HepG2 (cell line): ENCODE results near the gene NUDT1. TPM values are rescaled to one million over a fixed set of nuclear protein-coding genes. Genes with fewer than 3 reads are reported as not detected.

ENCODE experiments used
- ATAC-seq: fragments of 200-7000 bp; cut with Tn5 transposase; 3 replicates; pipeline ENCODE4 v1.9.1; 2020; ENCODE audit warnings: mild to moderate bottlenecking, moderate library complexity
- BruUV-seq: library from RNA; stranded (reverse); fragments of 400-500 nt; replicated peaks from 2 replicates; lab custom pipeline; 2021; lab: Mats Ljungman, UMichigan
- CTCF ChIA-PET: fragments of 300-600 bp; formaldehyde crosslinking; extraction: SDS; loops from one replicate; lab custom pipeline; 2021; ENCODE audit warnings: low total read pairs, inconsistent platforms, low intra/inter-chr PET ratio; lab: Yijun Ruan, JAX
- POLR2A ChIA-PET: fragments of 350-600 bp; sonication (Branson Sonifier 250); formaldehyde crosslinking; loops from one replicate; lab custom pipeline; 2020; ENCODE audit warnings: antibody characterized with exemption, inconsistent platforms; lab: Yijun Ruan, JAX
- DNase-seq: peaks from one replicate; pipeline ENCODE4 v3.0.0-alpha.2; 2015; ENCODE audit warnings: low spot score
- FAIRE-seq: peaks from 3 replicates; lab custom pipeline; 2011; peaks lifted over from hg19 to GRCh38; lab: Jason Lieb, UNC
- H2AFZ ChIP-seq: one replicate; pipeline ENCODE4 v1.6.1; 2011; ENCODE audit warnings: low read length, inconsistent platforms
- H3K27ac ChIP-seq: fragments of 300-600 bp; 3 replicates; pipeline ENCODE4 v1.8.0; 2011; ENCODE audit warnings: mixed run types, mild to moderate bottlenecking, mixed read lengths, low read length, inconsistent platforms; ENCODE audit not compliant: insufficient read depth; ENCODE audit errors: extremely low read length
- H3K27me3 ChIP-seq, 2 experiments: fragments of 200-600 bp in 1 of 2; 2 replicates in 1 of 2; 3 replicates in 1 of 2; pipeline versions ENCODE4 v1.6.0 to v1.8.0; 2011; ENCODE audit warnings: low read length in 2 of 2, mild to moderate bottlenecking in 2 of 2, moderate library complexity in 2 of 2, inconsistent platforms in 1 of 2; ENCODE audit not compliant: insufficient read depth in 2 of 2, control insufficient read depth in 1 of 2
- H3K36me3 ChIP-seq, 2 experiments: fragments of 200-600 bp in 1 of 2; replicated peaks in 1 of 2; 2 replicates in 1 of 2; 3 replicates in 1 of 2; pipeline versions ENCODE4 v1.5.1 to v1.8.0; 2011; ENCODE audit warnings: low read length in 2 of 2, inconsistent platforms in 1 of 2; ENCODE audit not compliant: insufficient read depth in 2 of 2, control insufficient read depth in 1 of 2
- H3K4me1 ChIP-seq: 2 replicates; pipeline ENCODE4 v1.5.1; 2012; ENCODE audit warnings: low read length, inconsistent platforms; ENCODE audit not compliant: insufficient read depth
- H3K4me2 ChIP-seq: 2 replicates; pipeline ENCODE4 v1.6.0; 2011; ENCODE audit warnings: low read depth, low read length, inconsistent platforms
- H3K4me3 ChIP-seq, 3 experiments: fragments of 200-600 bp in 1 of 3; sonication (generic), shearing (Covaris generic) in 1 of 3; replicated peaks in 1 of 3; 2 replicates each; pipeline ENCODE4 v1.5.1; 2011 to 2016; ENCODE audit warnings: low read length in 3 of 3, inconsistent platforms in 2 of 3, low read depth in 2 of 3, mild to moderate bottlenecking in 2 of 3, control low read depth in 1 of 3, mixed read lengths in 1 of 3; ENCODE audit not compliant: insufficient read depth in 1 of 3
- H3K79me2 ChIP-seq: one replicate; pipeline ENCODE4 v1.6.1; 2011; ENCODE audit warnings: low read length, inconsistent platforms; ENCODE audit not compliant: insufficient read depth
- H3K9ac ChIP-seq: 2 replicates; pipeline ENCODE4 v1.6.0; 2011; ENCODE audit warnings: mild to moderate bottlenecking, low read depth, low read length, inconsistent platforms; ENCODE audit not compliant: insufficient read depth
- H3K9me3 ChIP-seq: 2 replicates; pipeline ENCODE4 v1.5.1; 2012; ENCODE audit warnings: mild to moderate bottlenecking, low read length
- H4K20me1 ChIP-seq: 2 replicates; pipeline ENCODE4 v1.6.0; 2011; ENCODE audit warnings: inconsistent platforms, mild to moderate bottlenecking, low read length, moderate library complexity; ENCODE audit not compliant: insufficient read depth
- ATM ChIP-seq: fragments of 450-650 bp; IDR thresholded peaks from 2 replicates; pipeline ENCODE4 v1.7.1; 2017; ENCODE audit warnings: mild to moderate bottlenecking, borderline replicate concordance
- FOXK2 ChIP-seq: fragments of 450-650 bp; IDR thresholded peaks from 2 replicates; pipeline ENCODE4 v1.6.1; 2016
- ISX ChIP-seq: sonication (generic); formaldehyde crosslinking; conservative IDR thresholded peaks from 2 replicates; pipeline ENCODE4 v1.5.0; 2020; ENCODE audit warnings: missing genetic modification reagents
- JDP2 ChIP-seq: sonication (generic); formaldehyde crosslinking; IDR thresholded peaks from 2 replicates; pipeline ENCODE4 v1.8.1; 2022; ENCODE audit warnings: missing genetic modification reagents, borderline replicate concordance
- NR3C1 ChIP-seq: sonication (generic); formaldehyde crosslinking; IDR thresholded peaks from 2 replicates; pipeline ENCODE4 v1.4.0; 2020; ENCODE audit warnings: missing genetic modification reagents
- ONECUT2 ChIP-seq: sonication (generic); formaldehyde crosslinking; IDR thresholded peaks from 2 replicates; pipeline ENCODE4 v1.4.0; 2020; ENCODE audit warnings: missing genetic modification reagents
- POLR2AphosphoS5 ChIP-seq: IDR thresholded peaks from 2 replicates; pipeline ENCODE4 v1.6.1; 2012; ENCODE audit warnings: low read depth, low read length
- PRPF4 ChIP-seq: fragments of 200-400 bp; formaldehyde crosslinking; IDR thresholded peaks from 2 replicates; pipeline ENCODE4 v1.6.1; 2016; ENCODE audit warnings: low read length, low read depth; ENCODE audit not compliant: poor library complexity, severe bottlenecking
- SOX6 ChIP-seq, 2 experiments: fragments of 450-650 bp in 1 of 2; sonication (generic) in 1 of 2; formaldehyde crosslinking in 1 of 2; IDR thresholded peaks; 2 replicates each; pipeline versions ENCODE4 v1.4.0 to v1.6.1; 2017 to 2020; ENCODE audit warnings: antibody characterized with exemption in 1 of 2, mild to moderate bottlenecking in 1 of 2, missing genetic modification reagents in 1 of 2
- ZNF354B ChIP-seq: sonication (generic); formaldehyde crosslinking; IDR thresholded peaks from 2 replicates; pipeline ENCODE4 v1.8.0; 2022; ENCODE audit warnings: mild to moderate bottlenecking, missing genetic modification reagents
- ZNF567 ChIP-seq: sonication (generic); formaldehyde crosslinking; IDR thresholded peaks from 2 replicates; pipeline ENCODE4 v1.8.1; 2023; ENCODE audit warnings: mild to moderate bottlenecking, missing genetic modification reagents, borderline replicate concordance
- ZNF589 ChIP-seq: sonication (generic); formaldehyde crosslinking; conservative IDR thresholded peaks from 2 replicates; pipeline ENCODE4 v1.8.0; 2022; ENCODE audit warnings: mild to moderate bottlenecking, moderate library complexity, missing genetic modification reagents
- ZNF773 ChIP-seq: sonication (generic); formaldehyde crosslinking; IDR thresholded peaks from 2 replicates; pipeline ENCODE4 v1.4.0; 2020; ENCODE audit warnings: missing genetic modification reagents, borderline replicate concordance
- ZNF788 ChIP-seq: sonication (generic); formaldehyde crosslinking; IDR thresholded peaks from 2 replicates; pipeline ENCODE4 v1.5.0; 2020; ENCODE audit warnings: mild to moderate bottlenecking, missing genetic modification reagents, borderline replicate concordance
- ZNF841 ChIP-seq: sonication (generic); formaldehyde crosslinking; IDR thresholded peaks from 2 replicates; pipeline ENCODE4 v1.8.1; 2023; ENCODE audit warnings: missing genetic modification reagents, borderline replicate concordance
- WGBS: methylation state at CpG from one replicate; pipeline ENCODE4 v1.1.6; 2017; ENCODE audit warnings: low lambda C conversion rate; 5-methylcytosine and 5-hydroxymethylcytosine counted together
- in situ Hi-C: cut with HindIII; loops from 2 replicates; pipeline ENCODE4 v1.10.0; 2017; ENCODE audit warnings: low pct_unique_long_range_greater_than_20kb; ENCODE audit not compliant: extremely low pct_ligation_motif_present
- intact Hi-C: fragments of 100-400 bp; cut with micrococcal nuclease; formaldehyde crosslinking; loops from one replicate; pipeline ENCODE4 v1.10.0; 2022; ENCODE audit not compliant: unreplicated experiment
- polyA plus RNA-seq, 8 experiments: library from polyadenylated mRNA; depleted of rRNA in 3 of 8; stranded (reverse) in 7 of 8; unstranded in 1 of 8; fragments of >200 nt; fragmentation: Illumina TruSeq in 4 of 8; extraction: Trizol in 4 of 8; gene quantifications; 2 replicates each; pipeline versions ENCODE4 v1.2.1 to v1.2.3, GENCODE V29; 2011 to 2016; ENCODE audit warnings: low read depth in 4 of 8, missing spikeins in 1 of 8, mixed read lengths in 1 of 8; ENCODE audit not compliant: insufficient read depth in 1 of 8
- total RNA-seq, 5 experiments: library from RNA; depleted of rRNA; stranded (reverse); fragments of >200 nt; fragmentation: Illumina TruSeq; extraction: Trizol; gene quantifications; 2 replicates each; pipeline ENCODE4 v1.2.3, GENCODE V29; 2016; ENCODE audit warnings: low read depth in 1 of 5
- TF ChIP-seq, protein P1 (sequence below): sonication (generic); formaldehyde crosslinking; conservative IDR thresholded peaks from 2 replicates; pipeline ENCODE4 v1.4.0; 2020; ENCODE audit warnings: mild to moderate bottlenecking, missing genetic modification reagents, moderate library complexity
- TF ChIP-seq, protein P2 (sequence below): sonication (generic); formaldehyde crosslinking; conservative IDR thresholded peaks from 2 replicates; pipeline ENCODE4 v1.5.0; 2020; ENCODE audit warnings: missing genetic modification reagents
- TF ChIP-seq, protein P3 (sequence below): sonication (generic); formaldehyde crosslinking; IDR thresholded peaks from 2 replicates; pipeline ENCODE4 v1.4.0; 2020; ENCODE audit warnings: missing genetic modification reagents

The NUDT1 gene
- total and polyA plus RNA-seq, 2 of the 13 experiments (the other 11 are each of a cell fraction or from before 2014, with no cell fraction given): 9.1 to 26.8 TPM

DNA sequence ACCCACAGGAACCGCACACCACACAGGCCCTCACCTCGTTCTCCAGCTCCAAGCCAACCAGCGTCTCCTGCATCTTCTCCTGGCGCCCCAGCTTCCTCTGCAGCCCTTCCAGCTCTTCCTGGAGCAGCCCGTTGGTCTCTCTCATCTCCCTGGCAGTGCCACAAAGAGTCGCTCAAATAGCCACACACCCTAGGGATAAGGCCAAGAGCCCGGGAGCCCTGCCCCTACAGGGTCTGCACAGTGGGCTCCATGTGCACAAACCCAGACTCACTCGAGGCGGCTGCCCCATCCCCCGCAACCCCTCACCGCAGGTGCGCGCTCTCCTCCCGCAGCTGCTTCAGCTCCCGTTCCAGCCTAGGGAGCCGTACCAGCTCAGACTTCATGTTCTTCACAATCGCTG lies 26.2 kb upstream of the NUDT1 start (continued):
- TF ChIP-seq ZNF354B (no peak), POLR2AphosphoS5 (no peak), ZNF773 (CRISPR knock-in tag) (no peak), NR3C1 (no peak), ZNF841 (CRISPR knock-in tag) (no peak), ZNF589 (no peak), PRPF4 (no peak), ZNF567 (no peak), ATM (no peak)
- TF ChIP-seq, protein P1, sequence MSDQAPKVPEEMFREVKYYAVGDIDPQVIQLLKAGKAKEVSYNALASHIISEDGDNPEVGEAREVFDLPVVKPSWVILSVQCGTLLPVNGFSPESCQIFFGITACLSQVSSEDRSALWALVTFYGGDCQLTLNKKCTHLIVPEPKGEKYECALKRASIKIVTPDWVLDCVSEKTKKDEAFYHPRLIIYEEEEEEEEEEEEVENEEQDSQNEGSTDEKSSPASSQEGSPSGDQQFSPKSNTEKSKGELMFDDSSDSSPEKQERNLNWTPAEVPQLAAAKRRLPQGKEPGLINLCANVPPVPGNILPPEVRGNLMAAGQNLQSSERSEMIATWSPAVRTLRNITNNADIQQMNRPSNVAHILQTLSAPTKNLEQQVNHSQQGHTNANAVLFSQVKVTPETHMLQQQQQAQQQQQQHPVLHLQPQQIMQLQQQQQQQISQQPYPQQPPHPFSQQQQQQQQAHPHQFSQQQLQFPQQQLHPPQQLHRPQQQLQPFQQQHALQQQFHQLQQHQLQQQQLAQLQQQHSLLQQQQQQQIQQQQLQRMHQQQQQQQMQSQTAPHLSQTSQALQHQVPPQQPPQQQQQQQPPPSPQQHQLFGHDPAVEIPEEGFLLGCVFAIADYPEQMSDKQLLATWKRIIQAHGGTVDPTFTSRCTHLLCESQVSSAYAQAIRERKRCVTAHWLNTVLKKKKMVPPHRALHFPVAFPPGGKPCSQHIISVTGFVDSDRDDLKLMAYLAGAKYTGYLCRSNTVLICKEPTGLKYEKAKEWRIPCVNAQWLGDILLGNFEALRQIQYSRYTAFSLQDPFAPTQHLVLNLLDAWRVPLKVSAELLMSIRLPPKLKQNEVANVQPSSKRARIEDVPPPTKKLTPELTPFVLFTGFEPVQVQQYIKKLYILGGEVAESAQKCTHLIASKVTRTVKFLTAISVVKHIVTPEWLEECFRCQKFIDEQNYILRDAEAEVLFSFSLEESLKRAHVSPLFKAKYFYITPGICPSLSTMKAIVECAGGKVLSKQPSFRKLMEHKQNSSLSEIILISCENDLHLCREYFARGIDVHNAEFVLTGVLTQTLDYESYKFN (CRISPR knock-in tag): no peak

- DNase-seq (no peak), FAIRE-seq (no peak), ATAC-seq (no peak)
- Histone ChIP-seq H3K79me2 (peaks cover 4% of the 10 kb centered on the region), H2AFZ (no peak overlapping the region), H3K9ac (no peak overlapping the region), H3K27ac (no peak overlapping the region), H4K20me1 (peaks cover 2% of the 10 kb centered on the region; the same call in 1 of the 2 replicates), H3K4me2 (no peak overlapping the region), H3K27me3 (no peaks in the 10 kb centered on the region), H3K4me1 (no peaks in the 10 kb centered on the region), H3K9me3 (no peaks in the 10 kb centered on the region), H3K36me3 (peaks cover 33 to 81% of the 10 kb centered on the region in 2 experiments; a peak in 4 of 5 replicates), H3K4me3 (no peak overlapping the region)
- ChIA-PET CTCF (no interaction called here), POLR2A (no interaction called here)
- 92% methylated on average over 7 of the region's 10 CpGs for WGBS
- intact Hi-C loops (no loop called here), in situ Hi-C loops (loop anchor here (10.0 to 25.0 kb wide), 2 partner anchors 422 to 630 kb away; no protein-coding TSS in a partner anchor)
- no TSS peak for BruUV-seq
- no peak for TF ChIP-seq ONECUT2
- no peak for TF ChIP-seq ZNF788 (CRISPR knock-in tag)
- TF ChIP-seq, protein P2, sequence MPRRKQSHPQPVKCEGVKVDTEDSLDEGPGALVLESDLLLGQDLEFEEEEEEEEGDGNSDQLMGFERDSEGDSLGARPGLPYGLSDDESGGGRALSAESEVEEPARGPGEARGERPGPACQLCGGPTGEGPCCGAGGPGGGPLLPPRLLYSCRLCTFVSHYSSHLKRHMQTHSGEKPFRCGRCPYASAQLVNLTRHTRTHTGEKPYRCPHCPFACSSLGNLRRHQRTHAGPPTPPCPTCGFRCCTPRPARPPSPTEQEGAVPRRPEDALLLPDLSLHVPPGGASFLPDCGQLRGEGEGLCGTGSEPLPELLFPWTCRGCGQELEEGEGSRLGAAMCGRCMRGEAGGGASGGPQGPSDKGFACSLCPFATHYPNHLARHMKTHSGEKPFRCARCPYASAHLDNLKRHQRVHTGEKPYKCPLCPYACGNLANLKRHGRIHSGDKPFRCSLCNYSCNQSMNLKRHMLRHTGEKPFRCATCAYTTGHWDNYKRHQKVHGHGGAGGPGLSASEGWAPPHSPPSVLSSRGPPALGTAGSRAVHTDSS: no peak
- TF ChIP-seq, protein P3, sequence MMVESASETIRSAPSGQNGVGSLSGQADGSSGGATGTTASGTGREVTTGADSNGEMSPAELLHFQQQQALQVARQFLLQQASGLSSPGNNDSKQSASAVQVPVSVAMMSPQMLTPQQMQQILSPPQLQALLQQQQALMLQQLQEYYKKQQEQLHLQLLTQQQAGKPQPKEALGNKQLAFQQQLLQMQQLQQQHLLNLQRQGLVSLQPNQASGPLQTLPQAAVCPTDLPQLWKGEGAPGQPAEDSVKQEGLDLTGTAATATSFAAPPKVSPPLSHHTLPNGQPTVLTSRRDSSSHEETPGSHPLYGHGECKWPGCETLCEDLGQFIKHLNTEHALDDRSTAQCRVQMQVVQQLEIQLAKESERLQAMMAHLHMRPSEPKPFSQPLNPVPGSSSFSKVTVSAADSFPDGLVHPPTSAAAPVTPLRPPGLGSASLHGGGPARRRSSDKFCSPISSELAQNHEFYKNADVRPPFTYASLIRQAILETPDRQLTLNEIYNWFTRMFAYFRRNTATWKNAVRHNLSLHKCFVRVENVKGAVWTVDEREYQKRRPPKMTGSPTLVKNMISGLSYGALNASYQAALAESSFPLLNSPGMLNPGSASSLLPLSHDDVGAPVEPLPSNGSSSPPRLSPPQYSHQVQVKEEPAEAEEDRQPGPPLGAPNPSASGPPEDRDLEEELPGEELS (CRISPR knock-in tag): no peak
- no peak for TF ChIP-seq FOXK2
- TF ChIP-seq JDP2: no peak
- no peak for TF ChIP-seq ISX (CRISPR knock-in tag)
- no peak for TF ChIP-seq SOX6 (IDR thresholded peaks at IDR 0.05)
- no peak for TF ChIP-seq SOX6 (CRISPR knock-in tag; IDR thresholded peaks at IDR 0.05)
These were observed 24.8 kb upstream of the NUDT1 start for GRCh38 chr7:2217206-2217605.
